Measurements from ENCODE around the gene KCNJ18.

KCNJ18 gene

DNA sequence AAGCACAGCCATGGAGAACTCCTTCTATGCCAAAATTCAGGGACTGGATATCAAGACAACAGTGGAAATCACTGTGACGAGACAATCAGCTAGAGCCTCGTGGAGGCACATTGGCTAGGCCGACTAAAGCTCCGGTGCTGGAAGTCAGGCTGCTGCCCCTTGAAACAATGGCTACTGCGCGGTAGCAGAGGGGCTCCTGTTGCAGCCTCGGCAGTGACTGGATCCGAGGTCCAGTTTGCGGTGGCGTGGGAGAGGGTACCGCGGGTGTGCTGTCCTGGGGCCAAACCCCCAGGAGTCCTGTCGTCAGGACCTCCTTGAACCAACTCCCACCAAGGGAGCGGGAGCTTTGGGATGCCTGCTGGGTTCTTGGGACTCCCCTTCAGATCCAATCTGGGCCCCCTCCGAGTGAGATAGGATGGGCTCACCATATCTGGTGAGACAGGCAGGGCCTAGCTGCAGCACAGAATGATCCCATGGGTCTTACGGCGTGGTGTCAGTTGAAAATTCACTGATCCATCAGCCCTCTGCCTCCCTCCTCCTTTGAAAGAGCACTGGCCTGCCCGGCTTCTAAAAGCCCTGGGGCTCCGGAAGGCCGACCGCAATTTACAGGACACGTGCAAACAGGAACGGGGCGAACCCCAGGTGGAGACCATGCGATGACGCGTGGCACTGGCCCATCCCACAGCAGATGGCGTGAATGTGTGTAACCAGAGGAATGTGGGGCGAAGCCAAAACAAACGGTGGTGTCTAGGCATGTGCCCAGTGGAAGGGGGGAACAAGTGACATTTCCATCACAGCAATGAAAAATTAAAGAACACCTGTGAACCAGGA, 15.8 kb upstream of the KCNJ18 start:
- POLR2A ChIA-PET: interaction anchor here (0.6 kb wide), 1 partner anchor 28 kb away, joined by 3 read pairs; no protein-coding TSS in a partner anchor
- TF ChIP-seq YY2 (tag by site-specific recombination; IDR thresholded peaks at IDR 0.05): no peak
- TF ChIP-seq SETDB1 (IDR thresholded peaks at IDR 0.05; ENCODE audit: insufficient read length, low read length): no peak
- no peak for TF ChIP-seq ZNF114 (tag by site-specific recombination; IDR thresholded peaks at IDR 0.05)
- Histone ChIP-seq H3K4me3 (ENCODE audit: low read depth, low read length) (no peak overlapping the region), H3K27ac (ENCODE audit: extremely low read depth, low read depth, low read length) (no peak overlapping the region), H3K4me1 (ENCODE audit: control insufficient read depth, insufficient read depth, low read length) (no peaks in the 10 kb centered on the region), H3K9me3 (ENCODE audit: control insufficient read depth, insufficient read depth, low read depth, low read length) (no peaks in the 10 kb centered on the region), H3K36me3 (ENCODE audit: control insufficient read depth in 2 of 2, insufficient read depth in 1 of 2, low read length in 2 of 2) (no peaks in the 10 kb centered on the region)
- CTCF ChIA-PET: no interaction called here

DNA sequence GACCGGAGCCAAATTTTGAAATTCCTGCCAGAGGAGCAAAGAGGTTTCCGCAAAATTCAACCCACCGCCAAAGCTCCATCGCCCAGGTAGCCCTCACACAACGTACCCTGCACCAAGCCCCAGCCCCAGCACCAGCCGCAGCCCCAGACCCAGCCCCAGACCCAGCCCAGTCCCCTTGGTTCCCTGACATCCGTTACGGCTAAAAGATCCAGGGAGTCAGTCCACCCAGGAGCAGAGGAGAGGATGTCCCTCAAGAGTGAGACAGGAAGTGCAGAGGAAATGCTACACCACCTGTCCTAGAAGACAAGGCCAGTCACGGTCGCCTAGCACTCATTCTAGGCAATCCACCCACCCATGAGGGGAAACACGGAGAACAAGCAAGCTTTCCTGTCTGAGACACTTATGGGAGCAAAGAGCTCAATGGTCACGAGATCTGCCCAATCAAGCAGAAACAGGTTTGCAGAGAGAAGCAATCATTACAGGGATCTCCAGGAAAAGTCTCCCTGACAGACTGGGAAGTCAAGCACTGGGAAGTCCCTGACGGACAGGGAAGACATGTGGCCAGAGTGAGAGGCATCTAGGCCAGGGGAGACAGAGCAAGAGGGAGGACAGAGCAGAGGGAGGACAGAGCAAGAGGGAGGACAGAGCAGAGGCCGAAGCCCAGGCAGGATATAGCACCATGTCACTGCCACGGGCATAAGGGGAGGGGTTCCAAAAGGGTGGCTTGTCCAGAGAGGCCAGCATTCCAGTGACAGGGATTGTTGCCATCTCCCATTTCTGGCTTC, 15.0 kb upstream of the KCNJ18 start:
- Histone ChIP-seq H3K9me3 (ENCODE audit: control insufficient read depth, insufficient read depth, low read depth, low read length) (no peaks in the 10 kb centered on the region), H3K36me3 (ENCODE audit: control insufficient read depth in 2 of 2, insufficient read depth in 1 of 2, low read length in 2 of 2) (no peaks in the 10 kb centered on the region), H3K4me1 (ENCODE audit: control insufficient read depth, insufficient read depth, low read length) (no peaks in the 10 kb centered on the region), H3K4me3 (ENCODE audit: low read depth, low read length) (no peak overlapping the region), H3K27ac (ENCODE audit: extremely low read depth, low read depth, low read length) (no peak overlapping the region)
- ChIA-PET POLR2A (no interaction called here), CTCF (no interaction called here)
- TF ChIP-seq ZNF132 (tag by site-specific recombination; IDR thresholded peaks at IDR 0.05; ENCODE audit: borderline replicate concordance) (no peak), ZNF24 (tag by site-specific recombination; IDR thresholded peaks at IDR 0.05) (no peak), ZNF514 (tag by site-specific recombination; IDR thresholded peaks at IDR 0.05) (no peak), ZNF354C (tag by site-specific recombination; IDR thresholded peaks at IDR 0.05; ENCODE audit: borderline replicate concordance, low read depth) (no peak), ZSCAN18 (tag by site-specific recombination; IDR thresholded peaks at IDR 0.05) (no peak)

- Histone ChIP-seq H3K4me1 (ENCODE audit: control insufficient read depth, insufficient read depth, low read length) (no peaks in the 10 kb centered on the region), H3K4me3 (ENCODE audit: low read depth, low read length) (no peak overlapping the region), H3K27ac (ENCODE audit: extremely low read depth, low read depth, low read length) (no peak overlapping the region), H3K36me3 (ENCODE audit: control insufficient read depth in 2 of 2, insufficient read depth in 1 of 2, low read length in 2 of 2) (no peaks in the 10 kb centered on the region), H3K9me3 (ENCODE audit: control insufficient read depth, insufficient read depth, low read depth, low read length) (no peaks in the 10 kb centered on the region)
- ChIA-PET CTCF (no interaction called here), POLR2A (no interaction called here)
- no peak for TF ChIP-seq ZNF426 (tag by site-specific recombination; IDR thresholded peaks at IDR 0.05)
- TF ChIP-seq ZNF791 (tag by site-specific recombination; IDR thresholded peaks at IDR 0.05): no peak
- TF ChIP-seq ZBTB8A (tag by site-specific recombination; IDR thresholded peaks at IDR 0.05): no peak
Observed at GRCh38 chr17:21677911-21678310, 14.4 kb upstream of the KCNJ18 start.

GRCh38 chr17:21678393-21679081, 13.8 kb upstream of the KCNJ18 start:
- ChIA-PET CTCF (no interaction called here), POLR2A (no interaction called here)
- Histone ChIP-seq H3K27ac (ENCODE audit: extremely low read depth, low read depth, low read length) (no peak overlapping the region), H3K36me3 (ENCODE audit: control insufficient read depth in 2 of 2, insufficient read depth in 1 of 2, low read length in 2 of 2) (no peaks in the 10 kb centered on the region), H3K4me3 (ENCODE audit: low read depth, low read length) (no peak overlapping the region), H3K9me3 (ENCODE audit: control insufficient read depth, insufficient read depth, low read depth, low read length) (no peaks in the 10 kb centered on the region), H3K4me1 (ENCODE audit: control insufficient read depth, insufficient read depth, low read length) (no peaks in the 10 kb centered on the region)
- TF ChIP-seq ZNF704 (tag by site-specific recombination; IDR thresholded peaks at IDR 0.05): no peak
- TF ChIP-seq, protein P1, sequence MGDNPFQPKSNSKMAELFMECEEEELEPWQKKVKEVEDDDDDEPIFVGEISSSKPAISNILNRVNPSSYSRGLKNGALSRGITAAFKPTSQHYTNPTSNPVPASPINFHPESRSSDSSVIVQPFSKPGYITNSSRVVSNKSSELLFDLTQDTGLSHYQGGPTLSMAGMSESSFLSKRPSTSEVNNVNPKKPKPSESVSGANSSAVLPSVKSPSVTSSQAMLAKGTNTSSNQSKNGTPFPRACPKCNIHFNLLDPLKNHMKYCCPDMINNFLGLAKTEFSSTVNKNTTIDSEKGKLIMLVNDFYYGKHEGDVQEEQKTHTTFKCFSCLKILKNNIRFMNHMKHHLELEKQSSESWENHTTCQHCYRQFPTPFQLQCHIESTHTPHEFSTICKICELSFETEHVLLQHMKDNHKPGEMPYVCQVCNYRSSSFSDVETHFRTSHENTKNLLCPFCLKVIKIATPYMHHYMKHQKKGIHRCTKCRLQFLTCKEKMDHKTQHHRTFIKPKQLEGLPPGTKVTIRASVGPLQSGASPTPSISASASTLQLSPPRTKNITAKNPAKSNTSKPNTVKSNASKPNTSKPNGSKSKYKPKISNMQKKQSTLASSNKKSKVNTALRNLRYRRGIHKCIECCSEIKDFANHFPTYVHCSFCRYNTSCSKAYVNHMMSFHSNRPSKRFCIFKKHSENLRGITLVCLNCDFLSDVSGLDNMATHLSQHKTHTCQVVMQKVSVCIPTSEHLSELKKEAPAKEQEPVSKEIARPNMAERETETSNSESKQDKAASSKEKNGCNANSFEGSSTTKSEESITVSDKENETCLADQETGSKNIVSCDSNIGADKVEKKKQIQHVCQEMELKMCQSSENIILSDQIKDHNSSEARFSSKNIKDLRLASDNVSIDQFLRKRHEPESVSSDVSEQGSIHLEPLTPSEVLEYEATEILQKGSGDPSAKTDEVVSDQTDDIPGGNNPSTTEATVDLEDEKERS (tag by site-specific recombination; IDR thresholded peaks at IDR 0.05): no peak
- TF ChIP-seq TRIM28 (IDR thresholded peaks at IDR 0.05; ENCODE audit: borderline replicate concordance, low read length): no peak

Measured in HEK293 (cell line).